HepG2 (cell line): ENCODE data around the gene PDIA5. TPM values are rescaled to one million over a fixed set of nuclear protein-coding genes. Genes with fewer than 3 reads are reported as not detected.

ENCODE experiments used
- ATF1 ChIP-seq: IDR thresholded peaks from 2 replicates; pipeline ENCODE4 v1.6.1; 2016; ENCODE audit warnings: mild to moderate bottlenecking, control low read depth
- ATF7-NPFF ChIP-seq: sonication (generic); formaldehyde crosslinking; IDR thresholded peaks from 2 replicates; pipeline ENCODE4 v1.8.1; 2023; ENCODE audit warnings: mild to moderate bottlenecking, low read depth, missing genetic modification reagents, moderate library complexity
- ELF3 ChIP-seq: IDR thresholded peaks from 2 replicates; pipeline ENCODE4 v1.6.1; 2016; ENCODE audit warnings: missing genetic modification reagents, missing compliant biosample characterization
- GTF2F1 ChIP-seq: fragments of 150-350 bp; IDR thresholded peaks from 2 replicates; pipeline ENCODE4 v1.6.1; 2014; ENCODE audit warnings: low read length
- GZF1 ChIP-seq: sonication (generic); formaldehyde crosslinking; IDR thresholded peaks from 2 replicates; pipeline ENCODE4 v1.5.1; 2020; ENCODE audit warnings: mild to moderate bottlenecking, missing genetic modification reagents
- HMGXB4 ChIP-seq, 2 experiments: sonication (generic) in 1 of 2; formaldehyde crosslinking in 1 of 2; IDR thresholded peaks; 2 replicates each; pipeline versions ENCODE4 v1.4.0 to v1.6.1; 2018 to 2020; ENCODE audit warnings: missing genetic modification reagents in 2 of 2, borderline replicate concordance in 1 of 2, low read depth in 1 of 2, mild to moderate bottlenecking in 1 of 2, missing biosample characterization in 1 of 2
- HOMEZ ChIP-seq: IDR thresholded peaks from 2 replicates; pipeline ENCODE4 v1.6.1; 2016; ENCODE audit warnings: low read depth
- KLF11 ChIP-seq: IDR thresholded peaks from 2 replicates; pipeline ENCODE4 v1.6.1; 2016; ENCODE audit warnings: missing compliant biosample characterization
- KLF9 ChIP-seq: IDR thresholded peaks from 2 replicates; pipeline ENCODE4 v1.6.1; 2016; ENCODE audit warnings: low read depth
- MIER3 ChIP-seq: IDR thresholded peaks from 2 replicates; pipeline ENCODE4 v1.6.1; 2016; ENCODE audit warnings: missing compliant biosample characterization, borderline replicate concordance
- MTERF4 ChIP-seq: sonication (generic); formaldehyde crosslinking; IDR thresholded peaks from 2 replicates; pipeline ENCODE4 v1.8.0; 2023; ENCODE audit warnings: mild to moderate bottlenecking, missing genetic modification reagents
- MTF1 ChIP-seq: sonication (generic); formaldehyde crosslinking; IDR thresholded peaks from 2 replicates; pipeline ENCODE4 v1.5.0; 2020; ENCODE audit warnings: missing genetic modification reagents
- NR3C1 ChIP-seq: sonication (generic); formaldehyde crosslinking; IDR thresholded peaks from 2 replicates; pipeline ENCODE4 v1.4.0; 2020; ENCODE audit warnings: missing genetic modification reagents
- PLRG1 ChIP-seq: fragments of 450-650 bp; conservative IDR thresholded peaks from 2 replicates; pipeline ENCODE4 v1.6.1; 2016
- PLSCR1 ChIP-seq: sonication (generic); formaldehyde crosslinking; IDR thresholded peaks from 2 replicates; pipeline ENCODE4 v1.5.0; 2020; ENCODE audit warnings: missing genetic modification reagents, mild to moderate bottlenecking, borderline replicate concordance
- SIN3A ChIP-seq: IDR thresholded peaks from 2 replicates; pipeline ENCODE4 v1.6.1; 2011; ENCODE audit warnings: low read depth, mild to moderate bottlenecking, control low read depth, low read length, borderline replicate concordance
- SIN3B ChIP-seq: fragments of 150-350 bp; IDR thresholded peaks from 2 replicates; pipeline ENCODE4 v1.6.1; 2014; ENCODE audit warnings: low read length
- TCF12 ChIP-seq, 2 experiments: fragments of 450-650 bp in 1 of 2; sonication (generic) in 1 of 2; formaldehyde crosslinking in 1 of 2; IDR thresholded peaks; 2 replicates each; pipeline versions ENCODE4 v1.6.1 to v1.8.0; 2017 to 2022; ENCODE audit warnings: antibody characterized with exemption in 1 of 2, mild to moderate bottlenecking in 1 of 2, missing genetic modification reagents in 1 of 2, moderate library complexity in 1 of 2
- WIZ ChIP-seq: sonication (generic); formaldehyde crosslinking; IDR thresholded peaks from 2 replicates; pipeline ENCODE4 v1.5.1; 2020; ENCODE audit warnings: mild to moderate bottlenecking, missing genetic modification reagents
- ZNF101 ChIP-seq: sonication (generic); formaldehyde crosslinking; IDR thresholded peaks from 2 replicates; pipeline ENCODE4 v1.4.0; 2020; ENCODE audit warnings: mild to moderate bottlenecking, low read depth, missing genetic modification reagents, borderline replicate concordance
- ZNF362 ChIP-seq: sonication (generic); formaldehyde crosslinking; IDR thresholded peaks from 2 replicates; pipeline ENCODE4 v1.4.0; 2020; ENCODE audit warnings: missing genetic modification reagents, mild to moderate bottlenecking, borderline replicate concordance
- ZNF382 ChIP-seq: sonication (generic); formaldehyde crosslinking; IDR thresholded peaks from 2 replicates; pipeline ENCODE4 v1.5.0; 2020; ENCODE audit warnings: missing genetic modification reagents, mild to moderate bottlenecking, borderline replicate concordance
- ZNF557 ChIP-seq: sonication (generic); formaldehyde crosslinking; IDR thresholded peaks from 2 replicates; pipeline ENCODE4 v1.4.0; 2020; ENCODE audit warnings: missing genetic modification reagents
- ZNF616 ChIP-seq: sonication (generic); formaldehyde crosslinking; IDR thresholded peaks from 2 replicates; pipeline ENCODE4 v1.5.0; 2020; ENCODE audit warnings: low read depth, mild to moderate bottlenecking, missing genetic modification reagents
- ZNF746 ChIP-seq: sonication (generic); formaldehyde crosslinking; IDR thresholded peaks from 2 replicates; pipeline ENCODE4 v1.8.0; 2022; ENCODE audit warnings: mild to moderate bottlenecking, missing genetic modification reagents
- ZSCAN30 ChIP-seq: sonication (generic); formaldehyde crosslinking; IDR thresholded peaks from 2 replicates; pipeline ENCODE4 v1.5.0; 2020; ENCODE audit warnings: mild to moderate bottlenecking, missing genetic modification reagents
- polyA plus RNA-seq, 8 experiments: library from polyadenylated mRNA; depleted of rRNA in 3 of 8; stranded (reverse) in 7 of 8; unstranded in 1 of 8; fragments of >200 nt; fragmentation: Illumina TruSeq in 4 of 8; extraction: Trizol in 4 of 8; gene quantifications; 2 replicates each; pipeline versions ENCODE4 v1.2.1 to v1.2.3, GENCODE V29; 2011 to 2016; ENCODE audit warnings: low read depth in 4 of 8, missing spikeins in 1 of 8, mixed read lengths in 1 of 8; ENCODE audit not compliant: insufficient read depth in 1 of 8
- total RNA-seq, 5 experiments: library from RNA; depleted of rRNA; stranded (reverse); fragments of >200 nt; fragmentation: Illumina TruSeq; extraction: Trizol; gene quantifications; 2 replicates each; pipeline ENCODE4 v1.2.3, GENCODE V29; 2016; ENCODE audit warnings: low read depth in 1 of 5

PDIA5 gene
- total and polyA plus RNA-seq, 2 of the 13 experiments (the other 11 are each of a cell fraction or from before 2014, with no cell fraction given), result 51.3 to 74.3 TPM

- no peak for TF ChIP-seq HOMEZ
- no peak for TF ChIP-seq ZNF362 (CRISPR knock-in tag)
- TF ChIP-seq ZNF616 (CRISPR knock-in tag), result no peak
- no peak for TF ChIP-seq PLSCR1 (CRISPR knock-in tag)
- TF ChIP-seq GZF1 (CRISPR knock-in tag), result no peak
- TF ChIP-seq WIZ (CRISPR knock-in tag), result no peak
- TF ChIP-seq ZSCAN30 (CRISPR knock-in tag), result no peak
- no peak for TF ChIP-seq ATF7-NPFF
- TF ChIP-seq MTF1 (CRISPR knock-in tag), result no peak
- no peak for TF ChIP-seq NR3C1 (CRISPR knock-in tag)
- TF ChIP-seq ELF3 (CRISPR knock-in tag), result no peak
- TF ChIP-seq HMGXB4 (CRISPR knock-in tag; IDR thresholded peaks at IDR 0.05; ENCODE audit: borderline replicate concordance in 1 of 2, low read depth in 1 of 2), result peak in 1 of 2 experiments; percentile 32; a peak in 1 of 4 replicates
- TF ChIP-seq SIN3A, result no peak
- TF ChIP-seq MTERF4 (CRISPR knock-in tag), result no peak
- TF ChIP-seq ZNF746, result no peak
- no peak for TF ChIP-seq MIER3
- no peak for TF ChIP-seq ZNF101 (CRISPR knock-in tag)
- no peak for TF ChIP-seq GTF2F1
- no peak for TF ChIP-seq TCF12 (IDR thresholded peaks at IDR 0.05)
- no peak for TF ChIP-seq TCF12 (CRISPR knock-in tag; IDR thresholded peaks at IDR 0.05)
- TF ChIP-seq SIN3B, result no peak
- TF ChIP-seq ZNF557 (CRISPR knock-in tag), result no peak
- TF ChIP-seq ATF1 (CRISPR knock-in tag), result no peak
- no peak for TF ChIP-seq PLRG1
- no peak for TF ChIP-seq KLF9 (CRISPR knock-in tag)
- no peak for TF ChIP-seq ZNF382 (CRISPR knock-in tag)
- no peak for TF ChIP-seq KLF11
Observed at GRCh38 chr3:123026565-123027291, 40.1 kb upstream of the PDIA5 start (continued).
